WTC11 (cell line): ENCODE results near the gene INPP4B. TPM values are rescaled to one million over a fixed set of nuclear protein-coding genes. Genes with fewer than 3 reads are reported as not detected.

Experiments used
- ATAC-seq: fragments of 200-7000 bp; cut with Tn5 transposase; 2 replicates; pipeline ENCODE4 v1.10.0; 2021; ENCODE audit warnings: mild to moderate bottlenecking, moderate library complexity
- CTCF ChIA-PET: fragments of 300-600 bp; sonication (Branson Sonifier 250); formaldehyde crosslinking; loops from one replicate; lab custom pipeline; 2021; ENCODE audit warnings: antibody characterized with exemption; lab: Charles Lee
- POLR2A ChIA-PET: fragments of 350-600 bp; sonication (Branson Sonifier 250); formaldehyde crosslinking; loops from one replicate; lab custom pipeline; 2021; ENCODE audit warnings: antibody characterized with exemption; lab: Charles Lee
- DNase-seq: peaks from one replicate; pipeline ENCODE4 v3.0.0; 2021; ENCODE audit warnings: low spot score
- H3K27ac Mint-ChIP-seq: 2 replicates; pipeline ENCODE4 v1.8.0; 2021; ENCODE audit warnings: mixed read lengths
- H3K27me3 Mint-ChIP-seq: 2 replicates; pipeline ENCODE4 v1.8.0; 2021; ENCODE audit warnings: low read depth, mild to moderate bottlenecking, moderate library complexity, mixed read lengths
- H3K36me3 Mint-ChIP-seq: 2 replicates; pipeline ENCODE4 v1.8.0; 2021; ENCODE audit warnings: mixed read lengths
- H3K4me1 Mint-ChIP-seq: 2 replicates; pipeline ENCODE4 v1.8.0; 2022; ENCODE audit warnings: mixed read lengths
- H3K4me3 Mint-ChIP-seq: 2 replicates; pipeline ENCODE4 v1.8.0; 2021; ENCODE audit warnings: mild to moderate bottlenecking, moderate library complexity, mixed read lengths
- H3K9me3 Mint-ChIP-seq: 2 replicates; pipeline ENCODE4 v1.8.0; 2021; ENCODE audit warnings: mixed read lengths
- AFF4 ChIP-seq: sonication (generic); formaldehyde crosslinking; IDR thresholded peaks from 2 replicates; pipeline ENCODE4 v1.8.1; 2023; ENCODE audit warnings: mild to moderate bottlenecking, missing genetic modification reagents, borderline replicate concordance
- ATF2 ChIP-seq: sonication (generic); formaldehyde crosslinking; IDR thresholded peaks from 2 replicates; pipeline ENCODE4 v1.8.1; 2022; ENCODE audit warnings: low read depth, missing genetic modification reagents, borderline replicate concordance
- ATF3 ChIP-seq: sonication (generic); formaldehyde crosslinking; conservative IDR thresholded peaks from 2 replicates; pipeline ENCODE4 v1.8.1; 2022; ENCODE audit warnings: mild to moderate bottlenecking, missing genetic modification reagents
- CBFB ChIP-seq: sonication (generic); formaldehyde crosslinking; IDR thresholded peaks from 2 replicates; pipeline ENCODE4 v1.8.1; 2022; ENCODE audit warnings: mild to moderate bottlenecking, low read depth, missing genetic modification reagents
- CDX4 ChIP-seq: fragments of 250-450 bp; sonication (Bioruptor Pico); IDR thresholded peaks from 2 replicates; pipeline ENCODE4 v1.9.0; 2021; ENCODE audit warnings: moderate library complexity, mild to moderate bottlenecking, inconsistent platforms, borderline replicate concordance
- CREB1 ChIP-seq: sonication (generic); formaldehyde crosslinking; IDR thresholded peaks from 2 replicates; pipeline ENCODE4 v1.8.0; 2023; ENCODE audit warnings: mild to moderate bottlenecking, missing genetic modification reagents
- CTCF ChIP-seq: fragments of 200-600 bp; IDR thresholded peaks from 2 replicates; pipeline ENCODE4 v1.8.0; 2022; ENCODE audit warnings: antibody characterized with exemption
- ESRRA ChIP-seq: sonication (generic); formaldehyde crosslinking; IDR thresholded peaks from 2 replicates; pipeline ENCODE4 v1.8.1; 2022; ENCODE audit warnings: mild to moderate bottlenecking, missing genetic modification reagents, borderline replicate concordance
- ETV6 ChIP-seq: sonication (generic); formaldehyde crosslinking; IDR thresholded peaks from 2 replicates; pipeline ENCODE4 v1.8.1; 2022; ENCODE audit warnings: mild to moderate bottlenecking, missing genetic modification reagents
- GABPB1 ChIP-seq: sonication (generic); formaldehyde crosslinking; IDR thresholded peaks from 2 replicates; pipeline ENCODE4 v1.8.1; 2023; ENCODE audit warnings: mild to moderate bottlenecking, missing genetic modification reagents
- GRHL2 ChIP-seq: fragments of 250-450 bp; sonication (Bioruptor Pico); IDR thresholded peaks from 2 replicates; pipeline ENCODE4 v1.8.0; 2022; ENCODE audit warnings: mild to moderate bottlenecking, moderate library complexity; ENCODE audit not compliant: insufficient replicate concordance, severe bottlenecking
- NFATC4 ChIP-seq: fragments of 250-450 bp; sonication (Bioruptor Pico); IDR thresholded peaks from 2 replicates; pipeline ENCODE4 v1.9.0; 2021; ENCODE audit warnings: mild to moderate bottlenecking
- NFE2L1 ChIP-seq: sonication (generic); formaldehyde crosslinking; IDR thresholded peaks from 2 replicates; pipeline ENCODE4 v1.8.1; 2023; ENCODE audit warnings: missing genetic modification reagents
- PREB ChIP-seq: sonication (generic); formaldehyde crosslinking; IDR thresholded peaks from 2 replicates; pipeline ENCODE4 v1.8.1; 2022; ENCODE audit warnings: mild to moderate bottlenecking, missing genetic modification reagents, moderate library complexity, borderline replicate concordance
- RELA ChIP-seq: sonication (generic); formaldehyde crosslinking; IDR thresholded peaks from 2 replicates; pipeline ENCODE4 v1.8.1; 2022; ENCODE audit warnings: missing genetic modification reagents, mild to moderate bottlenecking, borderline replicate concordance
- USF1 ChIP-seq: sonication (generic); formaldehyde crosslinking; IDR thresholded peaks from 2 replicates; pipeline ENCODE4 v1.8.0; 2022; ENCODE audit warnings: mild to moderate bottlenecking, missing genetic modification reagents
- ZNF232 ChIP-seq: sonication (generic); formaldehyde crosslinking; IDR thresholded peaks from 2 replicates; pipeline ENCODE4 v1.8.0; 2022; ENCODE audit warnings: mild to moderate bottlenecking, missing genetic modification reagents
- ZNF423 ChIP-seq: fragments of 250-450 bp; sonication (Bioruptor Pico); IDR thresholded peaks from 2 replicates; pipeline ENCODE4 v2.1.2; 2022; ENCODE audit warnings: mild to moderate bottlenecking, moderate library complexity
- ZNF532 ChIP-seq: fragments of 250-450 bp; sonication (Bioruptor Pico); IDR thresholded peaks from 2 replicates; pipeline ENCODE4 v1.9.0; 2021; ENCODE audit warnings: mild to moderate bottlenecking, borderline replicate concordance
- ZNF671 ChIP-seq: fragments of 250-450 bp; sonication (Bioruptor Pico); IDR thresholded peaks from 2 replicates; pipeline ENCODE4 v1.8.0; 2021; ENCODE audit warnings: mild to moderate bottlenecking
- total RNA-seq: library from RNA; stranded (reverse); gene quantifications from 3 replicates; pipeline ENCODE4 v1.2.3, GENCODE V29; 2021

INPP4B gene
- total RNA-seq, 1 experiment from 2014 or later: 0.92 TPM

GRCh38 chr4:142532054-142532453, 314.0 kb downstream of the INPP4B start (continued):
- TF ChIP-seq CDX4 (CRISPR knock-in tag): no peak
- no peak for TF ChIP-seq USF1
- no peak for TF ChIP-seq RELA

GRCh38 chr4:142530728-142531127, 315.4 kb downstream of the INPP4B start:
- H3K36me3 Mint-ChIP-seq: no peaks in the 10 kb centered on the region
- POLR2A ChIA-PET: interaction anchor here (0.6 kb wide), 1 partner anchor 527 kb away, joined by 3 read pairs; no protein-coding TSS in a partner anchor
- H3K27me3 Mint-ChIP-seq: no peaks in the 10 kb centered on the region; the same call in 1 of the 2 replicates
- H3K4me3 Mint-ChIP-seq: no peak overlapping the region
- H3K4me1 Mint-ChIP-seq: peaks cover 13% of the 10 kb centered on the region
- DNase-seq (no peak), ATAC-seq (peak; percentile 51)
- no peak for TF ChIP-seq ZNF671
- no peak for TF ChIP-seq ATF2 (CRISPR knock-in tag)
- no peak for TF ChIP-seq NFE2L1
- no peak for TF ChIP-seq GRHL2
- no peak for TF ChIP-seq PREB (CRISPR knock-in tag)
- no peak for TF ChIP-seq AFF4 (CRISPR knock-in tag)
- no peak for TF ChIP-seq NFATC4 (CRISPR knock-in tag)
- TF ChIP-seq CBFB: no peak
- no peak for TF ChIP-seq CREB1
- TF ChIP-seq GABPB1 (CRISPR knock-in tag): no peak
- no peak for TF ChIP-seq CTCF
- TF ChIP-seq ATF3: no peak
- TF ChIP-seq ESRRA: no peak
- no peak for TF ChIP-seq ZNF232 (CRISPR knock-in tag)
- TF ChIP-seq USF1: no peak
- TF ChIP-seq ZNF423 (CRISPR knock-in tag): no peak
- TF ChIP-seq ZNF532 (CRISPR knock-in tag): no peak
- TF ChIP-seq ETV6 (CRISPR knock-in tag): no peak
- H3K27ac Mint-ChIP-seq: no peak overlapping the region
- CTCF ChIA-PET: no interaction called here
- peaks cover 7% of the 10 kb centered on the region for H3K9me3 Mint-ChIP-seq
